Stimulated activated CD4-positive, alpha-beta T cell treated with anti-CD3 and anti-CD28 coated beads, Interleukin-1b, Interleukin-23, amount 100 ng/mL, for 48 hours (primary cell): ENCODE data around the gene WDFY2.
"Not testable (repeated sequence)": the region's sequence is repeated elsewhere in the genome, so short reads cannot be mapped to it uniquely, and the experiment has no call there.

Source experiments
- DNase-seq: peaks from one replicate; pipeline ENCODE4 v3.0.0-alpha.2; 2020

The WDFY2 gene

GRCh38 chr13:51635137-51635878, 51.0 kb downstream of the WDFY2 start:
- DNase-seq: no peak

- DNase-seq: no peak
These were observed 52.2 kb downstream of the WDFY2 start for GRCh38 chr13:51636349-51636890.

- DNase-seq: no peak
These were observed 53.6 kb downstream of the WDFY2 start for GRCh38 chr13:51637852-51638215.

- no peak for DNase-seq
These were observed 54.1 kb downstream of the WDFY2 start for GRCh38 chr13:51638216-51638871.

DNA sequence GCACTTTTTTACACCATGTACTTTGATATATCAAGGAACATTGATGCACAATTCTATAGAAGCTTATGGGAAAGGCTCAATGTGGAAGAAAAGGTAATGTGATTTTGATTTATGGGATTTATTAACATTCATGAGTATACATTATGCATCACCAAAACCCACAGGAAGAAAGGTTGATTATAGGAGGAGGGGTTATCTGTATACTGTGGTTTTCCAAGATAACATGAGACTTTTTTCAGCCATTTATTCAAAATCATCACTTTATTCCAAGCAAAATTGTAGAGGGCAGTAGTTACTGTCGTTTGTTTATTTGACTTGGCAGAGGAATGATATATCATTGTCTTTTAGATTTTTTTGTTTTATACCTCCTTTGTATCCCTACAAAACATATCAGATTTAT, 54.9 kb downstream of the WDFY2 start:
- DNase-seq: no peak

DNA sequence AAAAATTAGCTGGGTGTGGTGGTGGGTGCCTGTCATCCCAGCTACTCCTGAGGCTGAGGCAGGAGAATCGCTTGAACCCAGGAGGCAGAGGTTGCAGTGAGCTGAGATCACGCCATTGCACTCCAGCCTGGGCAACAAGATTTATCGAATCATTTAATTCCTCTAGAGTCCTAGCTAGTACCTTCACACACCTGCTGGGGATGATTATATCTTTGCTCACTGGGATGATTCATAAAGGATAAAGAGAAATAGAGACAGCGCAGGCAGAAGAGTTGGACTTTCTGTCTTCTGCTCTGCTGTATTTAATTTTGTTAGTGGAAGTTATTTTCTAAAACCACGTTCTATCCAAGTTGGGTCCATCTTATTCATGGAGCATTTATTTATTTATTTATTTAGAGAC, 56.4 kb downstream of the WDFY2 start:
- DNase-seq: not testable (repeated sequence)

- DNase-seq: peak; percentile 7
These were observed 59.0 kb downstream of the WDFY2 start for GRCh38 chr13:51643105-51643881.

DNA sequence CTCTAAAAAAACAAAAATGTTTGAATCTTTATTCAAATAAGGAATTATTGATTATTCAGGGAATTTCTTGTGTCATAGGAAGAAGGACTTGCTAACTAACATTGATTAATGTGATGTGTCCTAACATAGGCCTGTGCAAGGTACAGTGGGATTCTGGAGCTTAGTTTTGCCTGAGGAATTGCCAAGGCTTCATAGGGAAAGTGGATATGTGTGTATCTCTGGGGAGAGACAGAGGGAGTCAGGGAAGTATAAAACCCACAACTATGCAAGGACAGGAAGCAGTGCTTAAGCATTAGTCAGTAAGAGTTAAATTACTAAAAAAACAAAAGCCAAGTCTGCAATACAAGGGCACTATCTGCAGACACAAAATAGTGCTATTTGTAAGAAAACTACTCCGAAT, 59.6 kb downstream of the WDFY2 start:
- no peak for DNase-seq

DNA sequence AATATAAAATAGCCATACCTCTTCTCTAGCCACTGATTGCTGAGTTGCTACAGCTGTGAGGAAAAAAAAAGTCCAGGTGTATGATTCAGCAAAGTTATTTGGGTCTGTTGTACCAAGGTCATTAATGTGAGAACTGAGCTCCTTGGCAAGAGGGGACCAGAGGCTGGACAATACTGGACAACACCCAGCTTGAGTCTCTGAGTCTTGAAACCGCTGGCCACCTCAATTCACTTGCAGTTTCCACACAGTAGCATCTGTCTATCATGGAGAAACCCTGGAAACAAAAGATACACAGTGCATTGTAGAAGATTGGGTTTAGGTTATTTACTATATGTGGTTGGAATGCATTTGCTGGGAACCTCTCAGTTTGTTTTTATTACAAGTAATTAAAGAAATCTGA, 60.4 kb downstream of the WDFY2 start:
- DNase-seq: no peak

GRCh38 chr13:51645154-51645650, 60.9 kb downstream of the WDFY2 start:
- DNase-seq: no peak

DNA sequence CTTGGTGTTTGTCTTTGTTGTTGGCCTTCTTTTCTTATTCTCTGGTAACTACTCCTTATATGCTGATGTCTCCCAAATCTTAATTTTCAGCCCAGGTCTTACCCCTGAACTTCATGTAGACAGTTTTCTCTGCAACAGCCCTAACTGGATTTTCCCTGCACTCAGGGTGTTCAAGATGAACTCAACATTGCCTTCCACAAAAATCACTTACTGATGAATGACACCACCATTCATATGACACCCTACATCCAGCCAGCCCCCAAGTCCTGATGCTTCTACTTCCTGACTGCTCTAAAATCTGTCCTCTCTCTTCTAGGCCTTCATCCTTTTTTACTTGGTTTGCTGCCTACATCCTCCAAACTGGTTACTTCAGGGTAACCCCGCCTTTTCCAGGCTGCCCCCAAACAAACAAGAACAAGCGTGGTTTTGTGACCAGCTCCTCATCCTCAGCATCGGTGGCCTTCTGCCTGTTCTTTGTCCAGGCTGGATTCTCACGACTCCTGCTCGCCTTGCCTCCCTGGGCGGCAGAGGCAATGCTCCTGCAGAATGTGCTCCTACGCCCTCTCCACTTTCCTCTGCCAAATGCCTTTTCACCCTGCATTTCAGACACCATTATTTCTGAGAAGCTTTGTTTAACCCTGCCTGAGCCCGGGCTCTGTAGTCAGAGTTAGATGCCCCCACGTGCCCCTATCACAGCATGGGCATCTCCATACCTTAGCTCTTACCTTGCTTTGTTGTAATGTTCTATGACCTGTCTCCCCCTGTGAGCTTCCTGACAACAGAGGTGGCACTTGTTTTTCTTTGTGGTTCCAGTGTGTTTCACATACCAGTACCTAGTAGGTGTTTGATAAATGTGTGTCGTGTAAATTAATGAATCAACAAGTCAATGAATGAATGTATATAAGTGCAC, 61.8 kb downstream of the WDFY2 start:
- DNase-seq: no peak

GRCh38 chr13:51647067-51647466, 62.8 kb downstream of the WDFY2 start:
- DNase-seq: no peak

GRCh38 chr13:51652193-51652592, 67.9 kb downstream of the WDFY2 start:
- DNase-seq: not testable (repeated sequence)

- DNase-seq: no peak
These were observed 75.2 kb downstream of the WDFY2 start for GRCh38 chr13:51659276-51660127.

GRCh38 chr13:51660813-51661212, 76.6 kb downstream of the WDFY2 start:
- DNase-seq: no peak

DNA sequence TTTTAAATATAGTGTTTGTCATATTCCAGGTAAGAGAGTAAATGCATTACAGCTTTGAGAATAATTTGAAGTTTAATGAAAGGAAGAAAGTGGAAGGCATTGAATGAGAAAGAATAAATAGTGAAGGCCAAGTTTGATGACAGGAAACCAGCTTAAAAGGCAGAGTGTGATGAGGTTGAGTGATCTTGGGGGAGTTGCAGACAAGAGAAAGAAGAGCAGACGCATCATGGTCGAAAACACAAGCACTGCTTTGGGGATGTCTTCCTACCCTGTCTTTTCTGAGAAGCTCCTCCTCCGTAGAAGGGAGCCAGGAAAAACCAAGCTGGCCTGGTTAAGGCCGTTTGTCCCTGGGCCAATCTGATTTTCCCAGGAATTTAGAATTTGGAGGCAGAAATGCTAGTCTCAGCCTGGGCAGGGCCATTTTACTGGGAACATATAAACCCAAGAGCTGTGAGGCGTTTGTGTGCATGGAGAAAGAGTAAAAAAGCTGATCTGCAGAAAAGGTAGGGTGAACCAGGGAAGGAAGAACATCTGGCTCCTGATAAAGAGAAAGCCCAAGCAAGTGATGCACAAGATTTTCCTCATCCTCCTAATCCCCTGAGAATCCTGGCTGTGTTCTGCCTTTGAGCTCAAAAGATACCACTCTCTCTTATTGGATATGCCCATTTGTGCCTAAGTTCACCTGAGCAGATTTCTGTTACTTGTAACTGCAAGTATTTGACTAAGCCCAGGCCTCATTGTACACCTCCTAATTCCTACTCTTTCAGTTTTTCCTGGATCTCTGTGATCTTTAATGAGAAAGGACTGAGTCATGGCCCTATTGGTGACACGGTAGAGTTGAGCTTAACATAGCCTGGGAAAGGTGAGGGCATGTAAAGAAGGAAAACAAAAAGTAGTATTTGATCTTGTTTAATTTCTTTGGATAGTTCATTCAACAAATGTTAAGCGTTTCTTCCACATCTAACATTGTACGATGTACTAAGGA, 80.0 kb downstream of the WDFY2 start:
- no peak for DNase-seq

DNA sequence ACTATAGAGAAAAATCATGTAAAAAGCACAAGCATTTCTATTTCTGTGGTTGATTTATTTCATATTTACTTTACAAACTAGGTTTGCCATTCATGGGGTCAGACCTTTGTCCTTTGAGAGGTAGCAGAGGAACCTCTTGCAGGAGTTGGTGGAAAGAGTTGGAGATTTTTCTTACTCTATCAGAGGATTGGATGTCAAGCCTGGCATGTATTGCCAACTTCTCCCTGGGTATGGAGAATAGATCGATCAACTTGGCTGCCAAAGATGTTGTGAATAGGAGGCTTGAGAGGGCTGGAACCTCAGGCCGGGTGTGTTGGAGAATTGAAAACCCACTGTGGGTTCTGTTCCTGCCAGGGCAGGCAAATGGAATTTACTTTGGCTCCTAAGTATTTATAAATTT, 81.2 kb downstream of the WDFY2 start:
- DNase-seq: no peak

GRCh38 chr13:51666374-51666773, 82.1 kb downstream of the WDFY2 start:
- no peak for DNase-seq

DNA sequence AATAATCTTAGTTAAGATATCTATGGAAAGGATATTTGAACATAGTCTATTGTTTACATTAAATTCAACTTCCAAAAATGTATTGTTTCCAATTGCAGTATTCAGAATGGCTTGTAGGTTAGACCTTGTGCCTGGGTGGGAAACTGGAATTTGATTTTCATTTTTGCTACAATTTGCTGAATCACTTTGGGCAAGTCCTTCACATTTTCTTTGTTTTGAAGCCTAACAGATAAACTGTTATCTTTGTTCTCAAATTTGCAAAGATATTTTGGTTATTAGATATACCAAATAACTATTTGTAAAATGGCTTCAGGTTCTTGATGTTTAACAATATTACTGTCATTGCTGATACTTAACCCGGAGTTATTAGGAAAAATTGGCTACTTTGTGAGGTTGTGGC, 82.6 kb downstream of the WDFY2 start:
- no peak for DNase-seq

GRCh38 chr13:51668580-51669195, 84.4 kb downstream of the WDFY2 start:
- DNase-seq: no peak
